ENCODE results near the gene RTN4R. TPM values are rescaled to one million over a fixed set of nuclear protein-coding genes. Genes with fewer than 3 reads are reported as not detected.

Gene RTN4R
- total RNA-seq, 4 donors from 2014 or later, result 0.64 to 22.8 (median 3.0) TPM; not detected in 1

DNA sequence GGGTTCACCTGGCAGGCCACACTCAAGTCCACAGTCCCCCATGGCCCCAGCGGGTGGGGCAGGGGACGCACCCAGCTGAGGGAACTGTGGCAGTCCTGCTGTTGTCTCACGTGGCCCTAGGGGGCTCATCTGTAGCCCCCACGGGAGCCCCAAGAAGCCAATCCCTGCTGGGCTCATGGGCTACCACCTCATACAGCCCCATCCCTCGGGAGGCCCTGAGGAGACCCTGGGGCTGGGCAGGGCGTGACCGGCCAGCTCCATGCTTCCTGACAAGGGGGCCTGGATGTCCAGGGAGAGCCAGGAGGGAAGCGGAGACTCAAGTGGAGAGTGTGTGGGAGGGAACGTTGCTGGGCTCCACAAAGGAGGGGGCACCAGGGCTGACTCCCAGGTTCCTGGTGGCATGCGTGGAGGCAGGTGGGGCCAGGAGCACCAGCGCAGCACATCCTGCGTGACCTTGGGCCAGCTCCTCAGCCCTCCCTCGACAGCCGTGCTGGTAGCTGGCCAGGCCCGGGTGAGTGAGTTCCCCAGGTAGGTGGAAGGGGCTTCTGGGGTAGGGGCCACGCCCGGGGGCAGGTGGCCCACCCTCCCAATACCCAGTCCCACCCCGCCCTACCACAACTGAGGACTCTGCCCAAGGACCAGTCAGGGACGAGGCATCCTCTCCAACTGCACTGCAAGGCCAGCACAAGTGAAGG lies 7.9 kb downstream of the RTN4R start:
- TF ChIP-seq POLR2A (IDR thresholded peaks at IDR 0.05) (no peak), POLR2AphosphoS5 (IDR thresholded peaks at IDR 0.05) (no peak), EP300 (IDR thresholded peaks at IDR 0.05; ENCODE audit: low read depth) (no peak)
- TF ChIP-seq, protein P1, sequence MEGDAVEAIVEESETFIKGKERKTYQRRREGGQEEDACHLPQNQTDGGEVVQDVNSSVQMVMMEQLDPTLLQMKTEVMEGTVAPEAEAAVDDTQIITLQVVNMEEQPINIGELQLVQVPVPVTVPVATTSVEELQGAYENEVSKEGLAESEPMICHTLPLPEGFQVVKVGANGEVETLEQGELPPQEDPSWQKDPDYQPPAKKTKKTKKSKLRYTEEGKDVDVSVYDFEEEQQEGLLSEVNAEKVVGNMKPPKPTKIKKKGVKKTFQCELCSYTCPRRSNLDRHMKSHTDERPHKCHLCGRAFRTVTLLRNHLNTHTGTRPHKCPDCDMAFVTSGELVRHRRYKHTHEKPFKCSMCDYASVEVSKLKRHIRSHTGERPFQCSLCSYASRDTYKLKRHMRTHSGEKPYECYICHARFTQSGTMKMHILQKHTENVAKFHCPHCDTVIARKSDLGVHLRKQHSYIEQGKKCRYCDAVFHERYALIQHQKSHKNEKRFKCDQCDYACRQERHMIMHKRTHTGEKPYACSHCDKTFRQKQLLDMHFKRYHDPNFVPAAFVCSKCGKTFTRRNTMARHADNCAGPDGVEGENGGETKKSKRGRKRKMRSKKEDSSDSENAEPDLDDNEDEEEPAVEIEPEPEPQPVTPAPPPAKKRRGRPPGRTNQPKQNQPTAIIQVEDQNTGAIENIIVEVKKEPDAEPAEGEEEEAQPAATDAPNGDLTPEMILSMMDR (IDR thresholded peaks at IDR 0.05), result no peak
- H3K27ac ChIP-seq, result no peak overlapping the region
- no peaks in the 10 kb centered on the region for H3K9me3 ChIP-seq
- no peak for DNase-seq
- no peaks in the 10 kb centered on the region for H3K4me1 ChIP-seq
- H3K36me3 ChIP-seq, result no peaks in the 10 kb centered on the region
- H3K4me3 ChIP-seq, result no peak overlapping the region
- 80% methylated on average over 15 of the region's 19 CpGs; no CpG with 5 or more reads in 1 of the 2 donors for WGBS, 2 donors (ENCODE audit: low coverage in 1 of 2)
- in situ Hi-C loops (cut with MboI; ENCODE audit: low pct_ligation_motif_present in 1 of 4, low pct_unique_long_range_greater_than_20kb in 1 of 4, low sequenced_read_pairs in 3 of 4), result no loop called here
- H3K27me3 ChIP-seq, result no peaks in the 10 kb centered on the region
- intact Hi-C loops (cut with DNase I; ENCODE audit: low total_unique reads), result no loop called here

DNA sequence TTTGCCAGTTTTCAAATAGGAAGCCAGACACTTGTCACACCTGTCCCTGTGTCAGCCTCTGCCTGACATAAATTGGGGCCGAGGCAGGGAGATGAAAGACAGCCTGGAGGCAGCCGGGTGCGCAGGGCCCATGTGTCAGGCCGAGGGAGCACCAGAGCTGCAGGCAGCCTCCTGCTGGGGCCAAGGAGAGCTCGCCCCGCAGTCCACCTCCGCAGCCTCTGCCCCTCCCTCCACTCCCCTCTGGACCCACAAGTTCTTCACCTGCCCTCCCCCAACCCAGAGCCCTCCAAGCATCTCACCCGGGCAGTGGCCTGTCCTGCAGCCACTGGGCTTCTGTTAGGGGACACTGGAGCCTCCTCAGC lies 8.8 kb downstream of the RTN4R start:
- no peaks in the 10 kb centered on the region for H3K36me3 ChIP-seq
- no peak overlapping the region for H3K4me3 ChIP-seq
- TF ChIP-seq EP300 (IDR thresholded peaks at IDR 0.05; ENCODE audit: low read depth) (no peak), POLR2A (IDR thresholded peaks at IDR 0.05) (no peak), POLR2AphosphoS5 (IDR thresholded peaks at IDR 0.05) (no peak)
- TF ChIP-seq, protein P1 (IDR thresholded peaks at IDR 0.05), result no peak
- intact Hi-C loops (cut with DNase I; ENCODE audit: low total_unique reads), result no loop called here
- DNase-seq, result no peak
- 88% methylated on average over 8 of the region's 8 CpGs; no CpG with 5 or more reads in 1 of the 2 donors for WGBS, 2 donors (ENCODE audit: low coverage in 1 of 2)
- in situ Hi-C loops (cut with MboI; ENCODE audit: low pct_ligation_motif_present in 1 of 4, low pct_unique_long_range_greater_than_20kb in 1 of 4, low sequenced_read_pairs in 3 of 4), result no loop called here
- H3K27me3 ChIP-seq, result no peaks in the 10 kb centered on the region
- H3K9me3 ChIP-seq, result no peaks in the 10 kb centered on the region
- H3K4me1 ChIP-seq, result no peaks in the 10 kb centered on the region
- H3K27ac ChIP-seq, result no peak overlapping the region

DNA sequence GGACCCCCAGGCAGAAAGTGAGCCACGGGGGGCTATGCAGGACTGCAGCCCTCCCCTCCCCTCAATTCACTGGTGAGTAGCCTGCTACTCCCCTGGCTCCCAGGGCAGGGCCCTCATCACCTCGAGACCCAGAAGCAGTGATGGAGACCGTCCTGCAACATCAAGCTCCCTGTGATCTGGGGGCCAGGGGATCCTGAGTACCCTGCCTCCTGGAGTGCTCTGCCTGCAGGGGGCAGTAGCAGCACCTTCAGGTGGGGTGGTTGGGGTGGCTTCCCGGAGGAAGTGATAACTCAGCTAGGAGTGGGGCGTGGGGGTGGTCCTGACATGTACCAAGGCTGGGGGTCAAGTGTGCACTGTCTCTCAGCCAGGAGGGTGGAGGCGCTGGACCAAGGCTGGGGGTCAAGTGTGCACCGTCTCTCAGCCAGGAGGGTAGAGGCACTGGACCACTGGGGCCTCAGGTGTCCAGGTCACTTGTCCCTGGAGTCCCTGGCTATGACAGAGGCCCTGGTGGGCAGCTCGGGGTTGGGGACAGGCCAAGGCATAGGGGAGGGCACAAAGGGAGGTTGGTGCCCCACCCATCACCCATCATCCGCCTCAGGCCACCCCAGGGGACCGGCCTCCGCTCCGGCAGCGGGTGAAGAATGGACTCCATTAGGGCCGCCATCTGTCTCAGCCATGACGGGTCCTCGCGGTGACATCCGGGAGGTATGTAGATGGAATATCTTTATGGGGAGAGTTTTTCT lies 9.4 kb downstream of the RTN4R start:
- no peaks in the 10 kb centered on the region for H3K36me3 ChIP-seq
- intact Hi-C loops (cut with DNase I; ENCODE audit: low total_unique reads), result no loop called here
- no peak for DNase-seq
- H3K4me1 ChIP-seq, result no peaks in the 10 kb centered on the region
- no peak overlapping the region for H3K4me3 ChIP-seq
- no peaks in the 10 kb centered on the region for H3K27me3 ChIP-seq
- no peak overlapping the region for H3K27ac ChIP-seq
- 60 to 85% methylated on average over 1 to 17 of the region's 18 CpGs for WGBS, 2 donors (ENCODE audit: low coverage in 1 of 2)
- TF ChIP-seq, protein P1 (IDR thresholded peaks at IDR 0.05), result peak in 3 of 5 experiments; percentile 11 to 12 (median 11)
- no peak for TF ChIP-seq POLR2AphosphoS5 (IDR thresholded peaks at IDR 0.05)
- in situ Hi-C loops (cut with MboI; ENCODE audit: low pct_ligation_motif_present in 1 of 4, low pct_unique_long_range_greater_than_20kb in 1 of 4, low sequenced_read_pairs in 3 of 4), result no loop called here
- no peaks in the 10 kb centered on the region for H3K9me3 ChIP-seq

DNA sequence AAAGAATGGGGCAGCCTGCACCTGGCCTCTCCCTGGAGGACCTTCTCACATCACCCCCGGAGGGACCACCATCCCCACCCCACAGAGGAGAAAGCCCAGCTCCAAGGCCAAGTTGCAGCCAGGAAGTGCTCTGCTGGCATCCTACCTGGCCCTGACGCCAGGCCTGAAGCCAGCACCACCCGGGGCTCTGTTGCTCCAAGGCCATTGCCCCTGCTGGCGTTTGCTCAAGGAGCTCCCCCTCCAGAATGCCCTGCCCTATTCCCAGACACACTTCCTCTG lies 10.2 kb downstream of the RTN4R start:
- no peak overlapping the region for H3K4me3 ChIP-seq
- 71% methylated on average over 2 of the region's 4 CpGs; no CpG with 5 or more reads in 1 of the 2 donors for WGBS, 2 donors (ENCODE audit: low coverage in 1 of 2)
- no peaks in the 10 kb centered on the region for H3K27me3 ChIP-seq
- TF ChIP-seq POLR2A (IDR thresholded peaks at IDR 0.05), result no peak
- no peak for TF ChIP-seq EP300 (IDR thresholded peaks at IDR 0.05; ENCODE audit: low read depth)
- TF ChIP-seq, protein P1 (IDR thresholded peaks at IDR 0.05), result no peak
- no peaks in the 10 kb centered on the region for H3K36me3 ChIP-seq
- H3K4me1 ChIP-seq, result no peaks in the 10 kb centered on the region
- H3K27ac ChIP-seq, result no peak overlapping the region
- H3K9me3 ChIP-seq, result no peaks in the 10 kb centered on the region
- intact Hi-C loops (cut with DNase I; ENCODE audit: low total_unique reads), result no loop called here
- in situ Hi-C loops (cut with MboI; ENCODE audit: low pct_ligation_motif_present in 1 of 4, low pct_unique_long_range_greater_than_20kb in 1 of 4, low sequenced_read_pairs in 3 of 4), result no loop called here
- no peak for DNase-seq
